Dedifferentiated amniotic fluid mesenchymal stem cell (primary cell): ENCODE measurements around the gene HLA-F.

Experiments used
- DNase-seq: peaks from one replicate; pipeline ENCODE4 v3.0.0-alpha.2; 2016; ENCODE audit errors: extremely low spot score

HLA-F gene

GRCh38 chr6:29724937-29725869 lies 2.0 kb downstream of the HLA-F start:
- no peak for DNase-seq

GRCh38 chr6:29726001-29726400 lies 2.8 kb downstream of the HLA-F start:
- DNase-seq: no peak

- DNase-seq: no peak
Observed at GRCh38 chr6:29726571-29727194, 3.4 kb downstream of the HLA-F start.

- no peak for DNase-seq
Observed at GRCh38 chr6:29727637-29728036, 4.4 kb downstream of the HLA-F start.

GRCh38 chr6:29728173-29728874 lies 5.1 kb downstream of the HLA-F start:
- no peak for DNase-seq

GRCh38 chr6:29728875-29729270 lies 5.6 kb downstream of the HLA-F start:
- no peak for DNase-seq

GRCh38 chr6:29729774-29730328 lies 6.6 kb downstream of the HLA-F start:
- no peak for DNase-seq

- DNase-seq: no peak
Observed at GRCh38 chr6:29730575-29731126, 7.4 kb downstream of the HLA-F start.

GRCh38 chr6:29731281-29731680 lies 8.0 kb downstream of the HLA-F start:
- no peak for DNase-seq

- DNase-seq: no peak
Observed at GRCh38 chr6:29733057-29733456, 9.8 kb downstream of the HLA-F start.

- DNase-seq: no peak
Observed at GRCh38 chr6:29734046-29735018, 11.1 kb downstream of the HLA-F start.

GRCh38 chr6:29736563-29736962 lies 13.3 kb downstream of the HLA-F start:
- no peak for DNase-seq

- DNase-seq: peak; percentile 26
Observed at GRCh38 chr6:29737707-29738630, 14.7 kb downstream of the HLA-F start.

GRCh38 chr6:29739136-29739881 lies 16.1 kb downstream of the HLA-F start:
- DNase-seq: no peak

- no peak for DNase-seq
Observed at GRCh38 chr6:29739882-29740261, 16.6 kb downstream of the HLA-F start.

- DNase-seq: no peak
Observed at GRCh38 chr6:29741592-29741991, 18.4 kb downstream of the HLA-F start.

GRCh38 chr6:29742127-29742526 lies 18.9 kb downstream of the HLA-F start:
- DNase-seq: no peak

GRCh38 chr6:29743025-29743424 lies 19.8 kb downstream of the HLA-F start:
- DNase-seq: no peak

GRCh38 chr6:29743568-29743967 lies 20.3 kb downstream of the HLA-F start:
- DNase-seq: no peak
